Lung microvascular endothelial cell (primary cell): ENCODE data around the gene SCN4A. TPM values are rescaled to one million over a fixed set of nuclear protein-coding genes. Genes with fewer than 3 reads are reported as not detected.
A peak's percentile ranks its signal among the peaks of the same experiment; 100 is the strongest.
"Not testable (repeated sequence)": the region's sequence is repeated elsewhere in the genome, so short reads cannot be mapped to it uniquely, and the experiment has no call there.

Source experiments
- DNase-seq, 2 donors: peaks; one replicate each; pipeline versions ENCODE4 v3.0.0 to v3.0.0-alpha.2; 2010; ENCODE audit warnings: low read depth in 2 of 2
- total RNA-seq: library from RNA; depleted of rRNA; stranded (reverse); fragments of >200 nt; gene quantifications from 2 replicates; pipeline ENCODE4 v1.2.1, GENCODE V29; 2014

SCN4A gene
- total RNA-seq, 1 donor from 2014 or later = not detected

- no peak for DNase-seq
Observed at GRCh38 chr17:63918305-63918704, 54.4 kb downstream of the SCN4A start.

GRCh38 chr17:63917646-63918045 lies 55.1 kb downstream of the SCN4A start:
- DNase-seq = no peak

- not testable (repeated sequence) for DNase-seq
Observed at GRCh38 chr17:63917206-63917605, 55.5 kb downstream of the SCN4A start.

GRCh38 chr17:63916566-63917185 lies 56.0 kb downstream of the SCN4A start:
- DNase-seq = no peak

GRCh38 chr17:63915753-63916152 lies 57.0 kb downstream of the SCN4A start:
- not testable (repeated sequence) for DNase-seq

- no peak for DNase-seq
Observed at GRCh38 chr17:63914471-63914870, 58.2 kb downstream of the SCN4A start.

GRCh38 chr17:63911657-63912100 lies 61.0 kb downstream of the SCN4A start:
- peak; percentile 27 to 49 for DNase-seq

GRCh38 chr17:63911041-63911635 lies 61.6 kb downstream of the SCN4A start, which contains the start of gene CSHL1:
TSS of gene CSHL1 (minus strand) at chr17:63911258. CDS start at chr17:63911196, 62 bp downstream.
- DNase-seq = no peak

GRCh38 chr17:63910096-63910495 lies 62.6 kb downstream of the SCN4A start:
- no peak for DNase-seq

- DNase-seq = not testable (repeated sequence)
Observed at GRCh38 chr17:63909586-63909985, 63.1 kb downstream of the SCN4A start.

- DNase-seq = peak; percentile 21 to 44
Observed at GRCh38 chr17:63907161-63907778, 65.4 kb downstream of the SCN4A start.

GRCh38 chr17:63904796-63905195 lies 67.9 kb downstream of the SCN4A start:
- DNase-seq = not testable (repeated sequence)

- not testable (repeated sequence) for DNase-seq
Observed at GRCh38 chr17:63903787-63904201, 68.9 kb downstream of the SCN4A start.

GRCh38 chr17:63901971-63902370 lies 70.7 kb downstream of the SCN4A start:
- DNase-seq = not testable (repeated sequence)

GRCh38 chr17:63898899-63899798 lies 73.6 kb downstream of the SCN4A start:
- DNase-seq = not testable (repeated sequence)

GRCh38 chr17:63896524-63897354 lies 76.0 kb downstream of the SCN4A start, which contains the start of gene CSH1:
TSS of gene CSH1 (minus strand) at chr17:63896574. CDS start at chr17:63896511, 63 bp downstream.
- DNase-seq = not testable (repeated sequence)

- not testable (repeated sequence) for DNase-seq
Observed at GRCh38 chr17:63894821-63895220, 77.9 kb downstream of the SCN4A start.

- not testable (repeated sequence) for DNase-seq
Observed at GRCh38 chr17:63894021-63894420, 78.7 kb downstream of the SCN4A start.

GRCh38 chr17:63892316-63893037 lies 80.2 kb downstream of the SCN4A start:
- DNase-seq = peak in 1 of 2 donors; percentile 25
